HG03139 (cell line): ENCODE data around the gene PPP2R2C.

ENCODE experiments used
- ATAC-seq: cut with Tn5 transposase; IDR thresholded peaks from one replicate; pipeline ENCODE4 v1.9.1; 2021; ENCODE audit not compliant: unreplicated experiment

The PPP2R2C gene

DNA sequence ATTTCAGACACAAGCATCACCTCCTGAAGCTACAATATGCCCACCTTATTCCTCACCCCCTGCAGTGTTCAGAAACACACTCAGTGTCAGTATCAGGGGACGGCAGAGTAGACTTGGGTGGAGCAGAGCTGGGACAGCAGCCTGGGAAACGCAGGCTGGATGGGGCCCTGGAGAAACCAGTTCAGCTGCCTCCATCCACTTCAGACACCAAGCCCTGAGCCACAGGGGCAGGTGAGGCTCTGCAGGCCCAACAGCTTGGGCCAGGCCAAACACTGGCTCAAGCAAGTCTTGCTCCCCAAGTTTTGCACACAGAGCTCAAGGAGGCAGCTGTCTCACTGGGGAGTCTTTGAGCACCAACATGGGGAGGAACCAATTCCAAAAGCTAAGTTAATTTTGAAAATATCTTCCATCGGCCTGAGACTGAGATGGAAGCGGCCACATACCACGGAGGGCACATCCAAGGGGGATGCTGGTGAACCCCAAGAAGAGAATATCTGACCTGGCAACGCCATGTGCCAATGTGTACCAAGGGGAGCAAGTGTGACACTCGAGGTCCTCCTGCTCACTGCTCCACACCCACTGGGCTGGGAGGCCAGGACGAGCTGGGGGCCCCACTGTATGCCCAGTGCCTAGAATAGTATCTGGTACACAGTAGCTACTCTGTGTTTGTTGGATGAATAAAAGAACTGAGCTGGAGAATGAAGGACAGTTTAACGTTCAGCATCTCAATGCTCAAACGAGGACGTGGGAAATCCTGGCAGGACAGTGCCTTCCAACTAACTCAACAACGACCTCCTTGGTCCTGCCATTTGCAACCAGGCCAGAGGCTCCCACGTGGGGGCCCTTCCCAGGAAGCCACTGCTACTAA lies 45.6 kb downstream of the PPP2R2C start:
- ATAC-seq = no peak

DNA sequence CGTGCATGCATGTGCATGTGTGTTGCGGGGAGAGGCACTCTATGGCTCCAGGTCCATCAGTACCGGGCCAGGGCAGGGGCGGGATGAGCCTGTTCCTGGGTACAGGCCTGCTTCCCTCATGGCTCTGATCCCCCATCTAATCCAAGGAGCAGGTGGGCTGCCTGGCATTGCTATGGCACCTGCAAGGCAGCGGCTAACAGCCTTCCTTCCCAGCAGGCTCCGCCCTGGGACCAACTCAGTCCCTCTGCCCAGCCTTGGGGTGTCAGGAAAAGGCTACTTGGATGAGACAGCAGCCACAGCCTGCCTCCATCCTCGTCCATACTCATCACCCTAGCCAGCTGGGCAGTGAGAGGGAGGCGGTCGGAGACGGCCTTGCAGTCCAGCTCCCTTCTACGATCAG lies 46.5 kb downstream of the PPP2R2C start:
- ATAC-seq = no peak

DNA sequence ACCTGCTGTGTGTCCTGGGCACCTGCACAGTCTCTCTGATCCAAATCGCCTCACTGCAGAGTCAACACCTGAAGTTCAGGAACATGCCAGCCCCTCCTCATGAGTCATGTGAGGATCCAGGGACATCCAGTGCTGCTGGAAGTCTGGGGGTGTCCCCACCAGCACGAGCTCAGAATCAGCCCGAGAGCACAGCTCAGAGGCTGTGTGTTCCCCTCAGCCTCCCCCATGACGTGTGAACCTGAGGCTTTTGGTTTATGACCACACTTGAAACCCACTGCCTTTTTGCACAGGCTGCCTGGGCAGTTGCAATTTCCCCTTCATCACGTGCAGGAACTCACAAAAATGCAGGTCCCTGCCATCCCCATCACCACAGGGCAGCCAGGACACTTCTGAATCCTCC lies 47.1 kb downstream of the PPP2R2C start:
- ATAC-seq = no peak

DNA sequence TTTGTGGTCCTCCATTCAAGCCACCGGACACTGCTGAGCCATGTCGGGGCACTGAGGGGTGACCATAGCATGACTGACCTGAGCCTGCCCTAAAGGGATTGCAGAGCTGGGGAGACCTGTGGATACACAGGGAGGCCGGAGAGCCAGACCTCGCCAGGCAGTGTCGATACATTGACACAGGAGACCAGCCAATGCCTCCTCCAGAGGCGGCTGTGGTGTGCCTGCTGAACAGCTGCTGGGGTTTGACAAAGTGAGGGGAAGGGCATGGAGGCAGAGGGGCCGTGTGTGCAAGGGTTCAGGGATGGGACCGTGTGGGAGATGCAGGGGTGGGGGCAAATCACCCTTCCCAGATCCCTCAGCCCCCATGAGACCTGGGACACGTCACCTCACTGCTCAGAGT lies 48.0 kb downstream of the PPP2R2C start:
- no peak for ATAC-seq

DNA sequence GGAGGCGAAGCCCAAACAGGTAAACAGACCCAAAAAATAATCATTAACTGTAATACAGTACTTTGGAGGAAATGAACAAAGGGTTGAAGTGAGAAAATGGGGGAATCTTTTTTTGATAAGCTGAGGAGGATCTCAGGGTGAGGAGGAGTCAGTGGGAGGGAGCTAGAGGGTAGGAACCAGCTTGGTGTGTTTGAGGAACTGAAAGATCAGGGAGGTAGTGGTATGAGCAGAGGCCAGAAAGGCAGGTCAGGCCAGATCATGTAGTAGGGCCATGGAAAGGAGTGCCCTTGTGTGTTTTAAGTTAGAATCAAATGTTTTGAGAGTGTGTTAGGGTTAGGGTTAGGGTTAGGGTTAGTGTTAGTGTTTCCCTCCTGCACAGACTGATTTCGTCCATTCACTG lies 48.8 kb downstream of the PPP2R2C start:
- peak; percentile 79 for ATAC-seq

DNA sequence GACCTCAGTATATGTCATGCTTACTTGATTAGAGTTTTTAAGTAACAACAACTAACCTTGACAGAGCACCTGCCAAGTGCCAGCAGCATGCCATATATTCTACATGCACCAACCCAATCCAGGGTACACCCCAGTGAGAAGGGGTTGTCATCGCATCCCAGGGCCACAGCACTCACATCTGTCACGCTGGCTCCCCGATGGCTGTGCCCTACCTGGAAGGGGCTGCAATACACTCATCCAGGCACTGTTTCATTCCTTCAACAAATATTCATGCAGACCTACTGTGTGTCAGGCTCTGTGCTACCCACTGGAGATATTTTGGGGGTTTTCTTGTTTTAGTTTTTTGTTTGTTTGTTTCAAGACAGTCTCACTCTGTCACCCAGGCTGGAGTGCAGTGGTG lies 49.5 kb downstream of the PPP2R2C start:
- no peak for ATAC-seq

DNA sequence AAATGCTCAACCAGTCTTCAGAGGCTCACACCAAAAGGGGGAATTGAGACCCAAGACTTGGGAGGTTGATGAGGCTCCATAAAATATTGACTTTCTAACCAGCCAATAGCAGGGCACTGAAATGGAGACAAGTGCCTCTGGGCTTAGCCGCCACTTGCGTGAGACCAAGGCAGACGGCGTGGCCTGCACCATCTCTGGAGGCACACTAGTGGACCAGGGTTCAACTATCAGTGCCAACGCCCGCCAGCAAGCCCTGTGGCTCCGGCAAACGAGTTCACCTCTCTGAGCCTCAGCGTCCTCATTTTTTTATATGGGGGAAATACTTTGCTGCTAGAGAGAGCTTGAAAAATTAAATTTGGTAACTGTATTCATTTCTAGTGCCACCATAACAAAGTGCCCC lies 50.3 kb downstream of the PPP2R2C start:
- no peak for ATAC-seq

DNA sequence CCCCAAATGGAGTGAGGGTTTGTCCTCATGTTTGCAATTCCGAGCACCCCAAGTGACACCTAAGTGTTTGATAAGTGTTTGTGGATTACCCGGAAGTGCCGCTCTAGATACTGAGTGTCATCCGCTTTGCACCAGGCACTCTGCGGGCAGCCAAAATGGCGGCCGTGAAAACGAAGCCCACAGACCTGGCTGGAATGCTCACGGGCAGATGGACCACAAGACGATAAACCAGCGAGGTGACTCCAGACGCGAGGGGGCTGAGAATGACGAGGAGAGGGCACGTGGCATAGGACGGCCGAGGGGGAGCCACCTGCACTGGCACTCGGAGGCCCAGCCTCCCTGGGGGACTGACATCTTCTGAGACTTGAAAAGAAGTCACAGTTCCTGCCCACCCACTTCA lies 51.0 kb downstream of the PPP2R2C start:
- ATAC-seq = no peak

DNA sequence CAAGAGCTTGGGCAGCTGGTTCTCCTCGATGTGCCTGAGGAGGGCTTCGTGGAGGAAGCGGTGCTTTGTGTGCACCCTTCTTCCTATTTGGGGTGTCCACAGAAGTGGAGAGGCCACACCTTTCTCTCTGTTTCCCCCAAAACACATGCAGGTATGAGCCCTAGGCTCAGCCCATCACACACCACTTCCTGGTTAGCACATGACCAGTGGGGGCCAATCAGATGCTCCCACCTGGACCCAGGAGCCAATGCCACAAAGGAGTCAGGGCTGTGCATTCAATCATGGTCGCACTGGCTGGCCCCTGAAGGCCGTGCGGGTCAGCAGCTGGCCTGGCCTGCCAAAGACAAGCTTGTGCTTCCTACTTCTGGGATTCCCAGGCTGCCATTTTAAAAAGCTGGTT lies 51.4 kb downstream of the PPP2R2C start:
- ATAC-seq = no peak

DNA sequence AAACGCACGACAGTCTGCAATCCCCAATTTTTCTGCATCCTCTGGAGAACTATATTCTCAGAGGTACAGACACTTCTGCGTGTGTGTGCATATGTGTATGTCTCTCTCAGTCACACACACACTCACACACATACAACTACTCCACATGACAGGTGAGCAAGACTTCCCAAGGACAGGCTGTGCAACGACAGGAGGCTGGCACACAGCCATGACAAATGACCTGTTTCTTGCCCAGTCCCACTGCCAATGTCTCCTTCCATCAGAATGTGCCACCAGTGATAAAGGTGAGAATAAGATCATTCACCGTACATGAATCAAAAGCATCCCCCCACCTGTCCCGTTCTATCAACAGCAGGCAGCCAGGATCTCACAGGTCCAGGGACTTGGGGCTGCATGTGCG lies 52.4 kb downstream of the PPP2R2C start:
- ATAC-seq = no peak

DNA sequence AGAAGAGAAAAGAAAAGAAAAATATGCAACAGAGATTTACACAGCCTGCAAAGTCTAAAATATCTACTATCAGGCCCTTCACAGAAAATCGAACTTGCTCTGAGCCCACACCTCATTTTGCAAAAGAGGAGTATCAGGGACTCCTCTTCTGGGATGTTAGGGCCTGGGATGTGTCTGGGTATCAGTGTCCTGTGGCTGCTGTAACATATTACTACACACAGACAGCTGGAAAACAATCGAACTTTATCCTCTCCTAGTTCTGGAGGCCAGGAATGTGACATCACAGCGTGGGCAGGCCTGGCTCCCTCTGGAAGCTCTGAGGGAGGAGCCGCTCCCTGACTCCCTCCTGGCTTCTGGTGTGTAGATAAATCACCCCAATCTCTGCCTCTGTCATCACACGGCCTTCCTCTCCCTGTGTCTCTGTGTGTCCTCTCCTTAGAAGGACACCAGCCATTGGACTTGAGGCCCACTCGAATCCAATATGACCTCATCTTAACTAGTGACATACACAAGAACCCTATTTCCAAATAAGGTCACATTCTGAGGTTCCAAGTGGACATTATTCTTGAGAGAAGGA lies 52.9 kb downstream of the PPP2R2C start:
- no peak for ATAC-seq

DNA sequence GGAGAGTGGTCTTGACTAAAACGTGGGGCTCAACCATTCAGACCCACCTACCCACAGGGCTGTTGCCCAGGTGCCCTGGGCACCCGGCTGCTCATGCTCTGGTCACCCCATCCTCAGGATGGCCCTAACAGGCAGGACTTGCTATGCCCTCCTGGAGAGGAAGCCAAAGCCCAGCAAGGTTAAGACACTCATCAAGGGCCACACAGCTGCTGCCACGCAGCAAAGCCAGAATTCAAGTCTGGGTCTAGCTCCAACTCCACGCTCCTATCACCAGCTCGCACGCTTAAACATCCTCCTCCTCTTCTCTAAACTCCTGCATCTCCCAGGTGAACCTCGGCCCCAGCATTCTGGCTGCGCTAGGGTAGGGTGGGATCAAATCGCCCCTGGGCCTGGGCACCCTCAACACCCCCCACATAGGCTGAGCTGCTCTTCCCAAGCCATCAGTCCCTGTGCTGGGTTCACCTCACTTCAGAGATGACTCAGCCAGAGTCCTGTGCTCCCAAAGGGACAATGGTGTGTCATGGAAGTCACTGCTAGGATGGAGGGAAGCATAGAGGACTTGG lies 54.1 kb downstream of the PPP2R2C start:
- ATAC-seq = no peak

DNA sequence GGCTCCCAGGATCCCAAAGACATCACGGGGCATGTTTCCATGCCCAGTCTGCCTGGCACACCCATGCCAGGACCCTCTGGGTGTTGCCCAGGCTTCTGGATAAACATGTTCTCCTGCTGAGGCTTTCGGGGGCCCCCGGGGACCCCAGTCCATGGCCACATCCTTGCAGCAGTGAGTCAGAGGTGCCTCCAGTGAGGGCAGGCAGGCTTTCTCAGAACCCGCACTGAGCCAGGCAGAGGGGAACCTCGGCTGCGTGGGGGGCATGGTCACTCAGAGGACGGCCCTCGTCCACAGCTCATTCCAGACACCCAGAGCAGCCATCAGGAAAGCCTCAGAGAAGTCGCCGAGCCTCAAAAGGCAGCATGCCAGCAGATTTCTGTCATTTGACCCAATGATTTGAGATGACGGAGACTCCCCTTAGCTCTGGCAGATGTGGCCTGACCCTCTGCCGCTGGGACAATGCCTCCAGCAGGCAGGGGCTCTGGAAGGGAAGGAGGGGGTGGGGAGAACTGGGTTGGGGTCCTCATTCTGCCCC lies 54.8 kb downstream of the PPP2R2C start:
- no peak for ATAC-seq

DNA sequence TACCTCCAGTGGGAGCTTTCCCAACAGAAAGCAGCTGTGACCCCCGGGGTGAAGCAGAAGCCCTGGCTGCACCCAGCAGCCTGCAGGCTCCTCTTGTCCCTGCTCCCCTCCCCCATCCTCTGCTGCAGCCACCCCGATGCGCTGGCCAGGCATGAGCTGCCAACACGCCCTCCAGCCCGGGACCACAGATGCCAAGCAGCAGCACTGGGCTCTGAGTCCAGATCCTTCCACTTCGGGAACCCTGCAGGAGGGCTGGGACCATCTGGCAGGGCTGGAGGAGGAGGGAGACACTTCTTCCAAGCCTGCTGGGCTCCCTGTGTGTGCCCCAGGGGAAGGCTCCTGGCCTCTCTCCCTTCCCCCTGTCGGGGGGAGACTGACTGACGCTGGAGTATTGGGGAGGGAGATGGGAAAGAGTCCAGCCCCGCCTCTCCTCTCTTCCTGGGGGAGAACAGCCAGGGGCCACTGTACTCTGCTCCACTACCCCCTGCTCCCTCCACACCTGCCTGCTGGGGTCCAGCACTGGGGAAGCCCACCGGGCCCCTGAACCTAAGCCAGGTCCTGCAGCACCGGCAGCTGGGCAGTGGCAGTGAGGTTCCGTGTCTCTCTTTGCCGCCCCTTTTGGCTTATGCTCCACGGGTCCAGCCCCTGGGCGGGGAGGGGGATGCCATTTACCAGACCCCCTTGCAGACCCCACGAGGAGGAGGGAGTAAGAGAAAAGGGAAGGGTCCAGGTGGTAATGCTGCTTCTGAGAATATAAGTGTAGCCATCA lies 55.7 kb downstream of the PPP2R2C start:
- no peak for ATAC-seq

DNA sequence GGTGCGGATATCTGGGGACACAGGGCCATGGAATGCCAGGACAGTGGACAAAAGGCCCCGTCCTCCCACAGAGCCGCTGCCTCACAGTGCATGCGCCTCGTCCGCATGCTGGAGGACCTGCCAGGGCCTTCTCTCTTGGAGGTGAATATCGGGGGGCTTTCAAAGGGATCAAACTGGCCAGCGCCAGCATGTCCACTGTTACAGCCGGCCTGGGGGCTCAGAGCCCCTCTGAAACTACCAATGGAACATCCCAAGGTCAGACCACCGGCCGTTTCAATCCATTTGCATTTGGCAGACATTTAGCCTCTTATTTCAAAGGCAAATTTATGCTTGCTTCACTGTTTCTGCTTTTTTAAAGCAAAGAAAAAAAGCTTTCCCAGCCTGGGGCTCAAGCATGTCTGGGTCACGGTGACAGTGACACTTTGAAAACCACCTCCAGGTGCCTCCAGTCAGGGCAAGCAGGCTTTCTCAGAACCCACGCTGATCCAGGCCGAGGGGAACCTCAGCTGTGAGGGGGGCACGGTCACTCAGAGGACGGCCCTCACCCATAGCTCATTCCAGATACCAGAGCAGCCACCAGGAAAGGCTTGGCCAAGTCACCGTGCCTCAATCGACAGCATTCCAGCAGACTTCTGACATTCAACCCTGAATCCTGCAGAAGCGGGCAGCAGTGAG lies 57.2 kb downstream of the PPP2R2C start:
- ATAC-seq = no peak

DNA sequence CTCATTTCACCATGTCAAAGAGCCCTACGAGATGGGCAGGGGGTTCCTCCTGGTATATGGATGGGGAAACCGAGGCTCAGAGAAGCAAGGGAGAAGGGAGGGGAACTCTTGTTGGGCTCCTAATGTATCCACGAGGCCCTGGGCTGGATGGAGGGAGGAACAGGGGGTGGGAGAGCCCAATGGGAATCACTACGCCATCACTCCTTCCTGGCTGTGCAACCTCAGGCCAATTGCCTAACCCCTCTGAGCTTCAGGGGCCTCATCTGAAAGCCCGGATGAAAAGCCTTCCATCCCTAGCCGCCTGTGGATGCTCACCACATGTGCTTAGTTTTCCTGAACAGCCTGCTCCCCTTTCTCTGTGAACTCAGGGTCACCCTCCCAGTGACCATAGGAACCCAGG lies 57.8 kb downstream of the PPP2R2C start:
- no peak for ATAC-seq

DNA sequence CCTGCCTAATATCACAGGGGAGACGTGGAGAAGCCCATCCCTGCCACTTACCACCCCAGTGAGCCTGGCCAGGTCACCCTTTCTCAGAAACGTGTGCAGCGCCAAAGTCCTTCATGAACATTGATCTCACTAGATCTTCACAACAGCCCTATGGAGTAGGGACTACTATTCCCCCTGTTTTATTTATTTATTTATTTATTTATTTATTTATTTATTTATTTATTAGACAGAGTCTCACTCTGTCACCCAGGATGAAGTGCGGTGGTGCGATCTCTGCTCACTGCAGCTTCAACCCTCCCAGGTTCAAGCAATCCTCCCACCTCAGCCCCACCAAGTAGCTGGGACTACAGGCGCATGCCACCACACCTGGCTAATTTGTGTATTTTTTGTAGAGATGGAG lies 61.8 kb downstream of the PPP2R2C start:
- no peak for ATAC-seq

DNA sequence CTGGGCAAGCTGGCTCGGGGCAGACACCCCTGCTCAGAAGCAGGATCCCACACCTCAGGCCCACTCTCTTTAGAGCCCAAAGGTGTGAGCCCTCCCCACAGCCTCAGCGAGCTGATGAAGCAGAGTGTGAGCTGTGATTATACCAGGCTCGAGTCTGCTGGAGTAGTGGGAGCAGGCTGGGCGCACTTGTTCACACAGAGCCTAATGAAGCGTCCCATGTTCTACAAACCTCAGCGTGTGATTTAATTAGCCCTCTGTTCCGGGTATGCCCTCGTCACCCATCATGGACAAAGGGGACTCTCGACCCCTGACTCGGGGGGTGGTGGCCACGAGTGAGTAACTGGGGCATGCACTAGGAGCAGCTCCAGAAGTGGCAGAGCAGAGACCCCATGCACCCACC lies 62.3 kb downstream of the PPP2R2C start:
- ATAC-seq = no peak

DNA sequence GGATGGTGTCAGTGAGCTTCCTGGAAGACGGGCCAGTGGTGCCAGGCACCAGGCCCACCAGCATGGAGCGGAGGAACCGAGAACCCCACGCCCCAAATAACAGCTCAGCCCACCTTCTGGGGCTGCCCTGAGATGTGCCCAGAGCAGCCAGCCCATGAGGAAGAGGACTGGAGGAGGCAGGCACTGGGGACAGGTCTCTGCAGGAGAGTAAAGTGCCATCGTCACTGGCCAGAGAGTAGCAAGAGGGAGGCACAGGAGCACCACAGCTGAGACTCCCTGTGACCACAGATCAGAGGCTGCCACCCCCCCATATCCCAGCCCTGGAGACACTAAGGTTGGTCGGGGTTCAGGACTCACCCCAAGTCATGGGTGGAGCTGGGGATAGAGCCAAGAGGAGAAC lies 63.0 kb downstream of the PPP2R2C start:
- no peak for ATAC-seq

DNA sequence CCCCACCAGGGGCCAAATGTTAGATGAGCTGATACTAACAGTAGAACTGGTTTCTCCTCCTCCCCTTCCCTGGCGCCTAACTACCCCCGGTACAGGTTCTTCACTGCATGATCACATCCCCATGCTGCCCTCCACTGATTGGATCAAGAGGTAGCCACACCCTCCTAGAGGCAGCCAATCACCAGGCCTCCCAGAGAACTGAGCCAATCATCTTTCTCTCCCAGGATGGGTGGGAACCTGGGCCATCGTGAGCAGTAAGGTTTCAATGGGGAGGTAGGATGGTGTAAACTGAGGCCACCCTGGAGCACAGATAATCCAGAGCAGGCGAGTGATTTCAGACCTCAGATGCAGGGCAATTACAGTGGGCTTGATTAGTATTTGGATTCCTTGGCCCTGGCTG lies 64.2 kb downstream of the PPP2R2C start:
- ATAC-seq = no peak

DNA sequence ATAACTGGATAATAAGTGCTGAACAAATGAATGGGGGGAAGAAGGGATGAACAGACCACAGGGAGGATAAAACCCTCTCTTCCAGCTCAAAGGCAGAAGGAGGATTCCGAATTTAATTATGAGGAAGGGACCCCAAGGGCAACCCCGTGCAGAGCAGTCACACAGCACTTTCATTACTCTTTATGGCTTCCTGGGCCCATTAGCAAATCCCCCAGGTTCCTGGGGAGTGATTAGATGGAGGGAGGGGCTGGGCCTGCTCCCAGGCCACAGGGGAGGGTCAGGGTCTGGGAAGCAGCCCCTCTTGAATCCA lies 67.1 kb downstream of the PPP2R2C start:
- no peak for ATAC-seq
